HEK293 (cell line): ENCODE data around the gene MAU2.

ENCODE experiments used
- CTCF ChIA-PET: fragments of 350-600 bp; formaldehyde crosslinking; extraction: SDS; loops from one replicate; lab custom pipeline; 2021; ENCODE audit warnings: antibody characterized with exemption; lab: Yijun Ruan, JAX
- POLR2A ChIA-PET: fragments of 300-600 bp; formaldehyde crosslinking; extraction: SDS; loops from one replicate; lab custom pipeline; 2020; ENCODE audit warnings: antibody characterized with exemption, inconsistent platforms; lab: Yijun Ruan, JAX
- H3K27ac ChIP-seq: fragments of 200-500 bp; sonication (Bioruptor generic); 2 replicates; pipeline ENCODE4 v1.5.1; 2014; ENCODE audit warnings: low read depth, low read length, control low read depth, inconsistent platforms; ENCODE audit errors: extremely low read depth
- H3K36me3 ChIP-seq, 2 experiments: fragments of 200-500 bp in 1 of 2; sonication (Bioruptor generic) in 1 of 2; 1 replicate in 1 of 2; 2 replicates in 1 of 2; pipeline ENCODE4 v1.5.1; 2014 to 2017; ENCODE audit warnings: inconsistent platforms in 2 of 2, low read length in 2 of 2; ENCODE audit not compliant: control insufficient read depth in 2 of 2, insufficient read depth in 1 of 2
- H3K4me1 ChIP-seq: fragments of 200-500 bp; sonication (Bioruptor generic); 2 replicates; pipeline ENCODE4 v1.5.1; 2014; ENCODE audit warnings: mild to moderate bottlenecking, low read length, inconsistent platforms; ENCODE audit not compliant: control insufficient read depth, insufficient read depth
- H3K4me3 ChIP-seq: 2 replicates; pipeline ENCODE4 v1.5.1; 2011; ENCODE audit warnings: low read depth, mild to moderate bottlenecking, control low read depth, low read length, moderate library complexity
- H3K9me3 ChIP-seq: fragments of 200-500 bp; sonication (Bioruptor generic); 2 replicates; pipeline ENCODE4 v1.5.1; 2014; ENCODE audit warnings: low read depth, low read length, inconsistent platforms; ENCODE audit not compliant: control insufficient read depth, insufficient read depth
- CTCF ChIP-seq: fragments of 450-650 bp; formaldehyde crosslinking; IDR thresholded peaks from 2 replicates; pipeline ENCODE4 v1.5.1; 2016; ENCODE audit warnings: missing biosample characterization, missing genetic modification characterization
- INSM2 ChIP-seq: fragments of 450-650 bp; formaldehyde crosslinking; IDR thresholded peaks from 2 replicates; pipeline ENCODE4 v1.5.1; 2016; ENCODE audit warnings: missing biosample characterization, missing genetic modification characterization
- KLF10 ChIP-seq: fragments of 450-650 bp; IDR thresholded peaks from 2 replicates; pipeline ENCODE4 v1.5.1; 2018; ENCODE audit warnings: missing biosample characterization, mild to moderate bottlenecking, missing genetic modification characterization
- MEIS1 ChIP-seq: sonication (generic); formaldehyde crosslinking; IDR thresholded peaks from 2 replicates; pipeline ENCODE4 v1.8.1; 2022; ENCODE audit warnings: missing genetic modification reagents, mild to moderate bottlenecking, borderline replicate concordance
- PRDM1 ChIP-seq: fragments of 450-650 bp; formaldehyde crosslinking; IDR thresholded peaks from 2 replicates; pipeline ENCODE4; 2016; ENCODE audit warnings: missing biosample characterization, missing genetic modification characterization
- RBAK ChIP-seq: fragments of 450-650 bp; formaldehyde crosslinking; IDR thresholded peaks from 2 replicates; pipeline ENCODE4 v1.5.1; 2016; ENCODE audit warnings: missing biosample characterization, missing genetic modification characterization
- TRIM28 ChIP-seq: IDR thresholded peaks from 2 replicates; pipeline ENCODE4 v1.6.1; 2011; ENCODE audit warnings: low read length, control low read depth, borderline replicate concordance
- YY2 ChIP-seq: fragments of 450-650 bp; formaldehyde crosslinking; IDR thresholded peaks from 2 replicates; pipeline ENCODE4 v1.5.1; 2016; ENCODE audit warnings: missing biosample characterization, missing genetic modification characterization
- ZFP37 ChIP-seq: fragments of 450-650 bp; formaldehyde crosslinking; IDR thresholded peaks from 2 replicates; pipeline ENCODE4 v1.5.1; 2016; ENCODE audit warnings: missing biosample characterization, missing genetic modification characterization
- ZNF138 ChIP-seq: fragments of 450-650 bp; formaldehyde crosslinking; IDR thresholded peaks from 2 replicates; pipeline ENCODE4 v1.5.1; 2016; ENCODE audit warnings: missing biosample characterization, missing genetic modification characterization, borderline replicate concordance
- ZNF140 ChIP-seq: fragments of 450-650 bp; formaldehyde crosslinking; IDR thresholded peaks from 2 replicates; pipeline ENCODE4 v1.5.1; 2016; ENCODE audit warnings: missing biosample characterization, missing genetic modification characterization
- ZNF266 ChIP-seq: fragments of 450-650 bp; formaldehyde crosslinking; IDR thresholded peaks from 2 replicates; pipeline ENCODE4 v1.5.1; 2016; ENCODE audit warnings: missing biosample characterization, missing genetic modification characterization, low read depth
- ZNF48 ChIP-seq: fragments of 450-650 bp; formaldehyde crosslinking; IDR thresholded peaks from 2 replicates; pipeline ENCODE4 v1.5.1; 2016; ENCODE audit warnings: missing biosample characterization, missing genetic modification characterization
- ZNF610 ChIP-seq: fragments of 450-650 bp; formaldehyde crosslinking; IDR thresholded peaks from 2 replicates; pipeline ENCODE4 v1.5.1; 2016; ENCODE audit warnings: missing biosample characterization, missing genetic modification characterization, borderline replicate concordance
- ZNF645 ChIP-seq: fragments of 450-650 bp; formaldehyde crosslinking; IDR thresholded peaks from 2 replicates; pipeline ENCODE4; 2016; ENCODE audit warnings: missing biosample characterization, missing genetic modification characterization
- ZNF692 ChIP-seq: fragments of 450-650 bp; formaldehyde crosslinking; IDR thresholded peaks from 2 replicates; pipeline ENCODE4 v1.5.1; 2016; ENCODE audit warnings: missing biosample characterization, missing genetic modification characterization
- TF ChIP-seq, protein P1 (sequence below): fragments of 450-650 bp; formaldehyde crosslinking; IDR thresholded peaks from 2 replicates; pipeline ENCODE4 v1.5.1; 2016; ENCODE audit warnings: missing biosample characterization, missing genetic modification characterization
- TF ChIP-seq, protein P2 (sequence below): fragments of 450-650 bp; formaldehyde crosslinking; conservative IDR thresholded peaks from 2 replicates; pipeline ENCODE4 v1.5.1; 2016; ENCODE audit warnings: low read depth, missing biosample characterization, missing genetic modification characterization

The MAU2 gene

DNA sequence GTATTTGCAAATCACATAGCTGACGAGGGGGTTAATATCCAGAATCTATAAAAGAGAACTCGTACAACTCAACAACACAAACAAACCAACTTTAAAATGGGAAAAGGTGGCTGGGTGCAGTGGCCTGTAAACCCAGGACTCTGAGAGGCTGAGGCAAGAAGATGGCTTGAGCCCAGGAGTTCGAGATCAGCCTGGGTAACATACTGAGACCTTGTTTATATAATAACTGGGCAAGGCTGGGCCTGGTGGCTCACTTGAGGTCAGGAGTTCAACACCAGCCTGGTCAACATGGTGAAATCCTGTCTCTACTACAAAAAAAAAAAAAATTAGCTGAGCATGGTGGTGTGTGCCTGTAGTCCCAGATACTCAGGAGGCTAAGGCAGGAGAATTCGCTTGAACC is 25.7 kb upstream of the MAU2 start:
- H3K4me3 ChIP-seq, result no peak overlapping the region
- no peak for TF ChIP-seq CTCF (tag by site-specific recombination)
- TF ChIP-seq, protein P1, sequence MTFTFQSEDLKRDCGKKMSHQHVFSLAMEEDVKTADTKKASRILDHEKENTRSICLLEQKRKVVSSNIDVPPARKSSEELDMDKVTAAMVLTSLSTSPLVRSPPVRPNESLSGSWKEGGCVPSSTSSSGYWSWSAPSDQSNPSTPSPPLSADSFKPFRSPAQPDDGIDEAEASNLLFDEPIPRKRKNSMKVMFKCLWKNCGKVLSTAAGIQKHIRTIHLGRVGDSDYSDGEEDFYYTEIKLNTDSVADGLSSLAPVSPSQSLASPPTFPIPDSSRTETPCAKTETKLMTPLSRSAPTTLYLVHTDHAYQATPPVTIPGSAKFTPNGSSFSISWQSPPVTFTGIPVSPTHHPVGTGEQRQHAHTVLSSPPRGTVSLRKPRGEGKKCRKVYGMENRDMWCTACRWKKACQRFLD (tag by site-specific recombination), result no peak
- TF ChIP-seq ZNF140 (tag by site-specific recombination), result no peak
- no peak for TF ChIP-seq ZNF48
- TF ChIP-seq MEIS1 (CRISPR knock-in tag), result no peak
- TF ChIP-seq KLF10 (tag by site-specific recombination), result no peak
- TF ChIP-seq ZNF138, result no peak
- TF ChIP-seq ZNF266 (tag by site-specific recombination), result no peak
- TF ChIP-seq, all 188 proteins: peak for 0
- peaks cover 55 to 75% of the 10 kb centered on the region in 2 experiments for H3K36me3 ChIP-seq
- H3K9me3 ChIP-seq, result no peaks in the 10 kb centered on the region
- no peaks in the 10 kb centered on the region for H3K4me1 ChIP-seq
- CTCF ChIA-PET, result interaction anchor here (0.6 kb wide), 1 partner anchor 120 kb away, joined by 5 read pairs; no protein-coding TSS in a partner anchor
- POLR2A ChIA-PET, result no interaction called here
- H3K27ac ChIP-seq, result no peak overlapping the region

DNA sequence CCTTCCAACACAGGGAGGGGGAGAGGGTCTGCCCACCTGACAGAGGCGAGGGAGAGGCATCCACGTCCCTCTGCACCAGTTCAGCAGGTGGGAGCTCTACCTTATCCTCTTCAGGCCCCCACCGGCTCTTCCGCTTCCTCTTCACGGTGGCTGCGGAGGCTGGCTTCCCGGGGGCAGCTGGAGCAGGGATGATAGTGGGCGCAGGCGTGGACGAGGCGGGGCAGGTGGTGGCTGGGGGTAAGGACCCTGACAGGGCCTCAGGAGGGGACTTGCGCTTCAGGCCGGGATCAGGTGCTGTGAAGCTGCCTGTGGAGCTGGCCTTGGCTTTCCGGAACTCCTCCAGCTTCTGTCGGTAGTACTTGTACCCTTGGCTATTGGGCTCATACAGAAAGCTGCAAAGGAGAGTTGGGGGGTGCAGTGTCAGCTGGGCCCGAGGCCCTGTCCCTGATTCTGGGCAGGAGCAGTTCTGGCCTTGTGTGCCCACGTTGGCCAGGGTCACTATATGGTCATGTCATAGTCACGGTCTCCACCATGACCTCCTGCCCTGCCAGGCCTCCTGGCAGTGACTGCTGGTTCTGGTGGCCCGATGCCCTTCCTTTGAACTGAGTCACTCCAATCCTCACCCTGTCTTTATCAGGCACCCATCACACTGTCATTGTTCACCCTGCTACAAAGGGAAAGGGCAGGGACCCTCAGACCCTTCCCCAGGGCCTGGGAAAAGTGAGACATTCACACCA is 23.5 kb upstream of the MAU2 start:
- no peaks in the 10 kb centered on the region for H3K9me3 ChIP-seq
- CTCF ChIA-PET, result no interaction called here

GRCh38 chr19:19297759-19298158 is 22.9 kb upstream of the MAU2 start:
- no peaks in the 10 kb centered on the region for H3K4me1 ChIP-seq
- no peaks in the 10 kb centered on the region for H3K9me3 ChIP-seq
- no peak overlapping the region for H3K4me3 ChIP-seq
- POLR2A ChIA-PET, result no interaction called here
- H3K36me3 ChIP-seq, result peaks cover 31 to 89% of the 10 kb centered on the region in 2 experiments
- no peak overlapping the region for H3K27ac ChIP-seq
- CTCF ChIA-PET, result interaction anchor here (0.6 kb wide), 1 partner anchor 244 kb away, joined by 5 read pairs; no protein-coding TSS in a partner anchor
- TF ChIP-seq ZNF138 (no peak), RBAK (tag by site-specific recombination) (no peak), ZNF692 (tag by site-specific recombination) (no peak), ZFP37 (tag by site-specific recombination) (no peak)
- TF ChIP-seq, protein P2, sequence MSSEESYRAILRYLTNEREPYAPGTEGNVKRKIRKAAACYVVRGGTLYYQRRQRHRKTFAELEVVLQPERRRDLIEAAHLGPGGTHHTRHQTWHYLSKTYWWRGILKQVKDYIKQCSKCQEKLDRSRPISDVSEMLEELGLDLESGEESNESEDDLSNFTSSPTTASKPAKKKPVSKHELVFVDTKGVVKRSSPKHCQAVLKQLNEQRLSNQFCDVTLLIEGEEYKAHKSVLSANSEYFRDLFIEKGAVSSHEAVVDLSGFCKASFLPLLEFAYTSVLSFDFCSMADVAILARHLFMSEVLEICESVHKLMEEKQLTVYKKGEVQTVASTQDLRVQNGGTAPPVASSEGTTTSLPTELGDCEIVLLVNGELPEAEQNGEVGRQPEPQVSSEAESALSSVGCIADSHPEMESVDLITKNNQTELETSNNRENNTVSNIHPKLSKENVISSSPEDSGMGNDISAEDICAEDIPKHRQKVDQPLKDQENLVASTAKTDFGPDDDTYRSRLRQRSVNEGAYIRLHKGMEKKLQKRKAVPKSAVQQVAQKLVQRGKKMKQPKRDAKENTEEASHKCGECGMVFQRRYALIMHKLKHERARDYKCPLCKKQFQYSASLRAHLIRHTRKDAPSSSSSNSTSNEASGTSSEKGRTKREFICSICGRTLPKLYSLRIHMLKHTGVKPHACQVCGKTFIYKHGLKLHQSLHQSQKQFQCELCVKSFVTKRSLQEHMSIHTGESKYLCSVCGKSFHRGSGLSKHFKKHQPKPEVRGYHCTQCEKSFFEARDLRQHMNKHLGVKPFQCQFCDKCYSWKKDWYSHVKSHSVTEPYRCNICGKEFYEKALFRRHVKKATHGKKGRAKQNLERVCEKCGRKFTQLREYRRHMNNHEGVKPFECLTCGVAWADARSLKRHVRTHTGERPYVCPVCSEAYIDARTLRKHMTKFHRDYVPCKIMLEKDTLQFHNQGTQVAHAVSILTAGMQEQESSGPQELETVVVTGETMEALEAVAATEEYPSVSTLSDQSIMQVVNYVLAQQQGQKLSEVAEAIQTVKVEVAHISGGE, result no peak

More for the DNA sequence above, 23.5 kb upstream of the MAU2 start:
- H3K4me3 ChIP-seq, result no peak overlapping the region
- TF ChIP-seq TRIM28 (no peak), YY2 (no peak), INSM2 (tag by site-specific recombination) (no peak), ZNF48 (no peak), PRDM1 (tag by site-specific recombination) (no peak), RBAK (tag by site-specific recombination) (no peak), ZNF610 (tag by site-specific recombination) (no peak), ZNF645 (tag by site-specific recombination) (no peak)
- POLR2A ChIA-PET, result no interaction called here
- no peaks in the 10 kb centered on the region for H3K4me1 ChIP-seq
- peaks cover 36 to 86% of the 10 kb centered on the region in 2 experiments for H3K36me3 ChIP-seq
- H3K27ac ChIP-seq, result no peak overlapping the region
